Fibroblast of mammary gland (primary cell): ENCODE measurements around the gene EXOC6B.
"Not testable (repeated sequence)": the region's sequence is repeated elsewhere in the genome, so short reads cannot be mapped to it uniquely, and the experiment has no call there.

Experiments
- DNase-seq: peaks from one replicate; pipeline ENCODE4 v3.0.0-alpha.2; 2010; ENCODE audit warnings: low read depth
- H3K4me3 ChIP-seq: 2 replicates; pipeline ENCODE4 v1.5.1; 2011; ENCODE audit warnings: low read depth, mild to moderate bottlenecking, low read length, moderate library complexity; ENCODE audit not compliant: control insufficient read depth
- CTCF ChIP-seq: conservative IDR thresholded peaks from 2 replicates; pipeline ENCODE4 v1.5.1; 2011; ENCODE audit warnings: low read depth, low read length, inconsistent platforms; ENCODE audit not compliant: control insufficient read depth, insufficient read depth

The EXOC6B gene

GRCh38 chr2:72545790-72546189, 280.0 kb downstream of the EXOC6B start:
- no peak for TF ChIP-seq CTCF
- H3K4me3 ChIP-seq, result no peak overlapping the region
- no peak for DNase-seq

- no peak overlapping the region for H3K4me3 ChIP-seq
Observed at GRCh38 chr2:72544554-72544953, 281.3 kb downstream of the EXOC6B start.

GRCh38 chr2:72543497-72544216, 282.2 kb downstream of the EXOC6B start:
- H3K4me3 ChIP-seq, result no peak overlapping the region
- DNase-seq, result no peak
- TF ChIP-seq CTCF, result no peak

More at GRCh38 chr2:72544554-72544953, 281.3 kb downstream of the EXOC6B start:
- TF ChIP-seq CTCF, result no peak
- DNase-seq, result no peak

DNA sequence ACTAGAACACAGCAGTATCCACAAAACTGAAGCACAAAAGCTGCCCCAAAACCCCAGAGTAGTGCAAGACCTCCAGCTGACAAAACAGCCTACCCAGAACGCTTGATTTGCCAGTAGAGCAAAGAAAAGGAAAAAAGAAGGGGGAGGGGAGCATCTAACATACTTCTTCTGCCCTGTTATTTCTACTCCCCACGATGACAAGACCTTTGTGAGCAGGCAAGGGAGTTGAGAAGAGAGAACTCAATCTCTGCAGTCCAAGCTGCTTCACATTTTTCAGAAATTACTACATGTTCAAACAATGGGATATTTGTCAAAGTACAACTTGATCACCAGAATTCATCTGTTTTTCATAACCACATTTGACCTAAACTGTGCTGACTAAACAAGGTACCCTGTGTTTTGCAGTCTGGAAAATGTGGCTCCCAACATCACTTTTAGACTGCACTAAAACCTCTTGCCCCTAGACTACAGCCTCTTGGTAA, 286.7 kb downstream of the EXOC6B start:
- H3K4me3 ChIP-seq, result no peak overlapping the region
- peak; percentile 58 for DNase-seq
- TF ChIP-seq CTCF, result no peak

DNA sequence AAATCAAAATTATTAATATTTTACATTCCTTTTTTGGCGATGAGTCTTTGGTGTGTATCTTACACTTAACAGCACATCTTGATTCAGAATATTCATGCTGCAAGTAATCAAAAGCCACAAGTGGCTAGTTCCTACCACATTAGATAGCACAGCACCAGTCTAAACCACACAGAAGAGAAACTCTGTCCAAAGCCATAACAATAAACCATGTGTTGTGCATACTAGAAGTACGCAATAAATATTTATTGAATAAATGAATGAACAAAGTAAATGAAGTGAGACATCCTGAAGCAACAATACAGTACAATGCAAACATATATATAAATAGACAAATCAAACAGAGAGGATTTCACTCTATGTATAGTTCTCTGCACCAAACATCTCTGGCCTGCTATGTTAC, 287.3 kb downstream of the EXOC6B start:
- TF ChIP-seq CTCF, result no peak

DNA sequence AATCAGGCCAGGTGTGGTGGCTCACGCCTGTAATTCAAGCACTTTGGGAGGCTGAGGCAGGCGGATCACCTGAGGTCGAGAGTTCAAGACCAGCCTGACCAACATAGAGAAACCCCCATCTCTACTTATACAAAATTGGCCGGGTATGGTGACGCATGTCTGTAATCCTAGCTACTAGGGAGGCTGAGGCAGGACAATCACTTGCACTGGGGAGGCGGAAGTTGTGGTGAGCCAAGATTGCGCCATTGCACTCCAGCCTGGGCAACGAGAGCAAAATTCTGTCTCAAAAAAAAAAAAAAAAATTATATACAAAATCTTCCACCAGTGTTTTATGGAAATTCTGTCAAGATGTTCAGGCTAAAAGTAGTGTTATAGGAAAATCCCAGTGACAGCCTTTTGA, 290.2 kb downstream of the EXOC6B start:
- H3K4me3 ChIP-seq, DNase-seq: not testable (repeated sequence)

More for the DNA sequence above, 287.3 kb downstream of the EXOC6B start:
- no peak for DNase-seq
- no peak overlapping the region for H3K4me3 ChIP-seq

- peak; percentile 57 for DNase-seq
- no peak overlapping the region for H3K4me3 ChIP-seq
- TF ChIP-seq CTCF, result no peak
Observed at GRCh38 chr2:72533765-72534164, 292.1 kb downstream of the EXOC6B start.
